NCI-H82 (cell line): ENCODE results near the gene ATAD3C.
"Not testable (repeated sequence)": the region's sequence is repeated elsewhere in the genome, so short reads cannot be mapped to it uniquely, and the experiment has no call there.

Experiments used
- DNase-seq: peaks from one replicate; lab custom pipeline; 2025; lab: John Stamatoyannopoulos, UW

Gene ATAD3C

DNA sequence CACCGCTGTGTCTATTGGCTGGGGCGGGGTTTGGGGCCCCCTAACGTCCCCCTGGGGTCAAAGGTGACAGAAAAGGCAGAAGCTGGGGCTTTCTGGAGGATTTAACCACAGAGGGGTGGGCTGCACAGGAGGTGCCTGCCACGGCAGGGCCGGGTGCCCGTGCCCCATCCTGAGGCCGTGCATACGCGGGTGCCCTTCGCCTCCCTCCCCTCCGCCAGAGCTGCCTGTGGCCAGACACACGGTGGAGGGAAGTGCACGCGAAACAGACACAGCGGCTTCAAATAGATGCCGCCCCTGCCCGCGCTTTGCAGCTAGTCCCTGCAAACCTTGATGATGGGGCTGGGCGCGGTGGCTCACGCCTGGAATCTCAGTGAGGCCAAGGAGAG is 60.0 kb downstream of the ATAD3C start:
- DNase-seq = not testable (repeated sequence)

DNA sequence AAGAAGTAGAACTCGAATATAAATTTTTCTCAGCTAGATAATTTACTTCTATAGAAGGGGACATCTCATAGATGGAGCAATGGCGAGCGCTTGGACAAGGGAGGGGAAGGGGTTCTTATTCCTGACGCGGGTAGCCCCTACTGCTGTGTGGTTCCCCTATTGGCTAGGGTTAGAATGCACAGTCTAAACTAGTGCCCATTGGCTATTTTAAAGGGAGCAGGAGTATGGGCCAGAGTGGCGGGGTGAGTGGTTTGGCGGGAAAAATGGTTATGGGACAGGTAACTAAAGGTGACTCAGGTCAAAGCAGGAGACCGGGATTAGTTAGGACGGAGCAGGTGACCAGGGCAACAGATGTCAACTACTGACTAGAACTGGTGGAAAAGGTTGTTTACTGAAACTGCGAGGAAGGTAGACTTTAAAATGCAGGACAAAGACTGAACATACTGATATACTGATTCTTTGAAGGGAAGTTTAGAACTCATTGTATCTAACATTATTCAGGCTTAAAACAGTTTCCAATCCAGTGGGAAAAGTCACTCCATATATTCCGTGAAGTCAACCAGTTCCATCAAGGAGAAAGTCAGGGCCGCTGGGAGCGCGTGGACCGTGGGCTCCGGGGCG is 61.5 kb downstream of the ATAD3C start:
- DNase-seq = peak; percentile 85

DNA sequence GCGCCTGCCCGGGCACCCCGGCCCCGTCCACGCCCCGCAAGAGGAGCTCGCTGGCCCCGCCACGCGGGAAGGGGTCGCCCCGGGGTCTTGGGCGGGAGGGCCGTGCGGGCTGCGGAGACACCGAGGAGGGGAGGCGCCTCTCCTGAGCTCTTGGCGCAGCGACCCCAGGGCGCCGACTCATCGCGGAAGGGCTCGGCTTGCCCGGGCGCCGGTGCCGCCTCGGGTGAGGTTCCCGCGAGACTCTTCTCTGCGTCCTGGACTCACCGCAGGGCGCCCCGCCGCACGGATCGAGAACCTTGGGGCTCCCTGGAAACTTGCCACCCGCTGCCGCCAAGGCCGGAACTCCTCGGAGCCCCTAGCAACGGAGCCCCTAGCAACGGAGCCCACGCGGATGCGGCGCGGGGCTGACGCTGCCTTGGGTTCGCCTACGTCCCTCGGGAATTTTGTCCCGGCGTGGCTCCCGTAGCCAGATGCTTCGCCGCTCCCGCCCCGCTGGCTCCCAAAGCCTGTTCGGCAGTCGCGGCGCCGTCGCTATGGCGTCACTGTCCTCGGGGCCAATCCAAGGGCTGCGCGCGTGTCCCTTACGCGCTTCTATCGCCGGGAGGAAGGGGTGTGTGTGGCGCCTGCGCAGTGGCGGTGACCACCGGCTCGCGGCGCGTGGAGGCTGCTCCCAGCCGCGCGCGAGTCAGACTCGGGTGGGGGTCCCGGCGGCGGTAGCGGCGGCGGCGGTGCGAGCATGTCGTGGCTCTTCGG is 62.2 kb downstream of the ATAD3C start, which contains the start of gene ATAD3A:
Gene ATAD3A, plus strand, starts transcription at position 630 of the 753 bp plus-strand sequence. Its CDS starts 107 bp downstream, at position 737.
- peak; percentile 99 for DNase-seq

DNA sequence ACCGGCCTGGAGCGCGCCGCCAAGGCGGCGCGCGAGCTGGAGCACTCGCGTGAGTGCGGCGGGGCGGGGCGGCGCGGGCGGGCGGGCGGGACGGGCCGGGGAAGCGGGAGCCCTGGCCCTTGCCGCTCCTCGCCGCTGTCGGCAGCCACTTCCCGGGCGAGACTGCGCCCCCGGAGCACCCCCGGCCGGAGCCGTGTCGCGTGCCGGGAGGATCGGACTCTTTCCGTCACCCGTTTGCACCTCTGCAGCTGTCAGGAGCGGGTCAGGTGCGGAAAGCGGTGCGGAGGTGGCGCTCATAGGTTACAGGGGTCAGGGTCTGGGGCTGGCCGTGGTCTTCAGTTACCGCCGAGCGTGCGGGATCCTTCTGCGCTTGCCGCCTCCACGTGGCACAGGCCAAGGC is 62.9 kb downstream of the ATAD3C start:
- DNase-seq = not testable (repeated sequence)

DNA sequence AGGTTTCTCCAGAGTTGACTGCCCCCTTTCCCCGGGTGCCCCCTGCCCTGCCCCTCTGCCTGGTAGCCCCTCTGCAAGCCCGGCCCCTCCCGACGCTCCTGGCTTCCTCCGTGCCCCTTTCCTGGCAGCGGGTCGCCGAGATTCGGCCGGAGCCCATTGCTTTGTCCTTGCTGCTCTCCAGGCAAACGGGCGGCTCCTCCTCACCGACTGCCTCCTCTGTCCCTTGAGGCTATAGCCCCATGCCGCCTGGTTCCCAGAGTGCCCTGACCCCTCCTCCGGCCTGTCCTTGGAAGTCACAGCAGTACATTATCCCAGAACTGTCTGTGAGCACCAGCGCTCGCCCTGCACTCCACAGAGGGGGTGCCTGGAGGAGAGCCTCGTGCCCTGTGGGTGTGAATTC is 64.2 kb downstream of the ATAD3C start:
- DNase-seq = not testable (repeated sequence)

DNA sequence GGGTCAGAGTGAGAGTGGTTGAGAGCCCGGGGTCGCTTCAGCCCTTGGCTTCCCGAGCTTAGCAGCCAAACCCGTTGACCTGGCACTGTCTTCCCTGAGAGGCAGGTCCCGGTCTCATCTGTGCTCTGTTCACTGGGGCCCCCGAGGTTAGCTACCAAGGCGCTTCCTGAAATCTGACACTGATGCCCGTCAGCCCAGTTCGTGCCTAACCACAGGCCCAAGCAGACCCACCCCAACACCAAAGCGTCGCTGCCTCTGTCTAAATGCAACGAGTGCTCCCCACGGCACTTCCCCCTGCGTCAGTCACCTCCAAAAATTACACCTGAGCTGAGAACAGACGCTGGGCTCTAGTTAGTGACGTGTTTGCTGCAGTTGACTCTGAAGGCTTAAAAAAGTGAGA is 64.9 kb downstream of the ATAD3C start:
- DNase-seq = not testable (repeated sequence)

DNA sequence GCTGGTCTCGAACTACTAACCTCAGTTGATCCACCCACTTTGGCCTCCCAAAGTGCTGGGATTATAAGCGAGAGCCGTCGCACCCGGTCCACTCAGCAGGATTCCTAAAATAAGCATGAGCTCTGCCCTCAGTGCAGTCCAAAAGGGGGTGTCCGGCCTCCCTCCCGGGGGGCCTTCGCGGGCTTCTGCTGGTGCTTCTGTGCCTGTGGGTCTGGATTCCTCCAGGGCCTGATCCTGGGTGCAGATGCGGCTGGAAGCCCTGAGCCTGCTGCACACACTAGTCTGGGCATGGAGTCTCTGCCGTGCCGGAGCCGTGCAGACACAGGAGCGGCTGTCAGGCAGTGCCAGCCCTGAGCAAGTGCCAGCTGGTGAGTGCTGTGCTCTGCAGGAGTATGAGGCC is 67.4 kb downstream of the ATAD3C start:
- DNase-seq = not testable (repeated sequence)

DNA sequence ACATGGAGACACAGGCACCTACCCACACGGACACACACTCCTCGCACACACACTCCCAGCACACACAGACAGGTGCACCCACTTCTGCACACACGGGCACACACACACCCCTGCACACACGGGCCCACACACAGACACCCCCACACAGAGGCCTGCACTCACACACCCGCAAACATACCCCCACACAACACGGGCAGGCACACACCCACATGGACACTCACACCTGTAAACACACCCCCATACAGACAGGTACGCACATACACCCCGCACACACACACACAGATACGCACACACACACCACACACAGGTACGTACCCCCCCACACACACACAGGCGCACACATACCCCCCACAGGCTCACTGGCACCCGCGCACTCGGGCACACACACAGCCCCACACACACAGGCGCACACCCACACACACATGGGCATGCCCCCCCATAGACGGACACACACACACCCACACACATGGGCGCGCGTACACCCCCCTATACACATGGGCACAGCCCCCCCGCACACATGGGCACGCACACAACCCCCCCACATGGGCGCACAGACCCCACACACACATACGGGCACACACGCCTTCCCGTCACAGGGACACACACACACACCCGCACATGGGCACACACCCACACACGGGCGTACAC is 68.6 kb downstream of the ATAD3C start:
- DNase-seq = no peak

DNA sequence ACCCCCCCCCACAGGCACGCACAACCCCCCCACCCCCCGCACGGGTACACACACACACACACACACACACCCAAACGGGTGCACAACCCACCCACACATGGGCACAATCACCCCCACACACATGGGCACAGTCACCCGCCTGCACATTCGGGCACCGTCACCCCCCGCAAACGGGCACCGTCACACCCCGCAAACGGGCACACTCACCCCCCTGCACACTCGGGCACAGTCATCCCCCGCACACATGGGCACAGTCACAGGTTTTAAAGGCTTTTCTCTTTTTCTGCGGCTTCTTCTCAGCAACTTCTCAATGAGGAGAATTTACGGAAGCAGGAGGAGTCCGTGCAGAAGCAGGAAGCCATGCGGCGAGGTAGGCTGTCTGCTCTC is 69.1 kb downstream of the ATAD3C start:
- DNase-seq = not testable (repeated sequence)
